Gastrocnemius medialis (tissue), 4 donors: ENCODE results near the gene FRAS1. TPM values are rescaled to one million over a fixed set of nuclear protein-coding genes. Genes with fewer than 3 reads are reported as not detected.

Experiments used
- ATAC-seq, 2 donors: fragments of 150-250 bp; one replicate each; pipeline ENCODE4 v1.9.1; 2016
- DNase-seq, 2 donors: peaks; one replicate each; pipeline ENCODE4 v3.0.0-alpha.2; 2019
- H3K27ac ChIP-seq, 4 donors: fragments of 200-600 bp; sonication (generic); 1 replicate in 1 of 4; 2 replicates in 3 of 4; pipeline ENCODE4 v1.5.1; 2016 to 2018; ENCODE audit warnings: mild to moderate bottlenecking in 2 of 4, moderate library complexity in 1 of 4
- H3K27me3 ChIP-seq, 3 donors: fragments of 200-600 bp; sonication (generic) in 2 of 3; 1 replicate in 1 of 3; 2 replicates in 2 of 3; pipeline versions ENCODE4 v1.5.1 to v1.6.0; 2016 to 2019; ENCODE audit warnings: mild to moderate bottlenecking in 1 of 3, moderate library complexity in 1 of 3
- H3K36me3 ChIP-seq, 2 donors: fragments of 200-600 bp; sonication (generic) in 1 of 2; one replicate each; pipeline ENCODE4 v1.5.1; 2017 to 2018
- H3K4me1 ChIP-seq, 2 donors: fragments of 200-600 bp; sonication (generic) in 1 of 2; one replicate each; pipeline ENCODE4 v1.5.1; 2016 to 2017; ENCODE audit warnings: mild to moderate bottlenecking in 2 of 2
- H3K4me3 ChIP-seq, 4 donors: fragments of 200-600 bp; sonication (generic) in 3 of 4; 1 replicate in 1 of 4; 2 replicates in 3 of 4; pipeline ENCODE4 v1.5.1; 2016 to 2019; ENCODE audit warnings: mild to moderate bottlenecking in 2 of 4
- H3K9me3 ChIP-seq, 3 donors: fragments of 200-600 bp; sonication (generic) in 2 of 3; 1 replicate in 1 of 3; 2 replicates in 2 of 3; pipeline ENCODE4 v1.5.1; 2016 to 2019
- CTCF ChIP-seq, 5 experiments: fragments of 450-650 bp in 3 of 5; fragments of 200-600 bp in 2 of 5; sonication (generic) in 2 of 5; IDR thresholded peaks in 4 of 5; conservative IDR thresholded peaks in 1 of 5; 1 replicate in 4 of 5; 2 replicates in 1 of 5; pipeline ENCODE4 v1.5.1; 2016 to 2019; ENCODE audit warnings: antibody characterized with exemption in 5 of 5, mild to moderate bottlenecking in 3 of 5, moderate library complexity in 3 of 5
- POLR2A ChIP-seq, 2 donors: fragments of 450-650 bp; IDR thresholded peaks; one replicate each; pipeline ENCODE4 v1.6.1; 2017; ENCODE audit warnings: antibody characterized with exemption in 2 of 2, mild to moderate bottlenecking in 2 of 2, moderate library complexity in 2 of 2
- in situ Hi-C, 4 donors: fragments of 200-750 bp; cut with MboI; loops; one replicate each; pipeline versions ENCODE4 v1.15.0 to v1.8.0; 2017; ENCODE audit warnings: low sequenced_read_pairs in 4 of 4
- intact Hi-C: fragments of 100-400 bp; cut with DNase I; formaldehyde crosslinking; loops from one replicate; pipeline ENCODE4 v1.15.1; 2023; ENCODE audit warnings: low total_unique reads
- total RNA-seq, 4 donors: library from RNA; depleted of rRNA; stranded (reverse); fragments of >200 nt; gene quantifications; one replicate each; pipeline versions ENCODE4 v1.1.0 to v1.2.3, GENCODE V29; 2016

FRAS1 gene
- total RNA-seq, 4 donors from 2014 or later, result 0.39 to 0.64 (median 0.46) TPM

GRCh38 chr4:78372355-78372988, 315.3 kb downstream of the FRAS1 start:
- no peak for DNase-seq
- no peak overlapping the region for H3K27ac ChIP-seq
- intact Hi-C loops, result no loop called here
- H3K27me3 ChIP-seq, result no peaks in the 10 kb centered on the region
- TF ChIP-seq POLR2A (IDR thresholded peaks at IDR 0.05), result no peak
- no peak for TF ChIP-seq CTCF (IDR thresholded peaks at IDR 0.05 in 4 of 5, conservative IDR thresholded peaks at IDR 0.05 in 1 of 5)
- in situ Hi-C loops, result no loop called here
- H3K36me3 ChIP-seq, result no peaks in the 10 kb centered on the region
- ATAC-seq, result no peak
- H3K4me3 ChIP-seq, result no peak overlapping the region
- peaks cover 12 to 16% of the 10 kb centered on the region in 2 donors for H3K4me1 ChIP-seq
- no peaks in the 10 kb centered on the region for H3K9me3 ChIP-seq

- no peaks in the 10 kb centered on the region for H3K27me3 ChIP-seq
- no peak for TF ChIP-seq POLR2A (IDR thresholded peaks at IDR 0.05)
- TF ChIP-seq CTCF (IDR thresholded peaks at IDR 0.05 in 4 of 5, conservative IDR thresholded peaks at IDR 0.05 in 1 of 5), result no peak
- ATAC-seq (peak in 1 of 2 donors; percentile 71), DNase-seq (peak in 1 of 2 donors; percentile 21)
- H3K36me3 ChIP-seq, result no peaks in the 10 kb centered on the region
- peaks cover 10 to 16% of the 10 kb centered on the region in 2 donors for H3K4me1 ChIP-seq
- in situ Hi-C loops, result no loop called here
- no peaks in the 10 kb centered on the region for H3K9me3 ChIP-seq
- no peak overlapping the region for H3K4me3 ChIP-seq
- intact Hi-C loops, result no loop called here
- H3K27ac ChIP-seq, result no peak overlapping the region
Measured at GRCh38 chr4:78377555-78377954, 320.4 kb downstream of the FRAS1 start.

- DNase-seq, result no peak
- intact Hi-C loops (no loop called here), in situ Hi-C loops (no loop called here)
- Histone ChIP-seq H3K27ac (no peak overlapping the region), H3K4me1 (peaks cover 5 to 13% of the 10 kb centered on the region in 2 donors), H3K9me3 (no peaks in the 10 kb centered on the region), H3K4me3 (no peak overlapping the region), H3K36me3 (no peaks in the 10 kb centered on the region), H3K27me3 (no peaks in the 10 kb centered on the region)
- TF ChIP-seq CTCF (IDR thresholded peaks at IDR 0.05 in 4 of 5, conservative IDR thresholded peaks at IDR 0.05 in 1 of 5) (no peak), POLR2A (IDR thresholded peaks at IDR 0.05) (no peak)
- no peak for ATAC-seq
Measured at GRCh38 chr4:78379040-78379439, 321.9 kb downstream of the FRAS1 start.

GRCh38 chr4:78379991-78380729, 323.0 kb downstream of the FRAS1 start:
- in situ Hi-C loops (no loop called here), intact Hi-C loops (no loop called here)
- no peaks in the 10 kb centered on the region for H3K27me3 ChIP-seq
- H3K4me3 ChIP-seq, result no peak overlapping the region
- no peaks in the 10 kb centered on the region for H3K36me3 ChIP-seq
- H3K9me3 ChIP-seq, result no peaks in the 10 kb centered on the region
- H3K27ac ChIP-seq, result no peak overlapping the region
- H3K4me1 ChIP-seq, result peaks cover 5 to 9% of the 10 kb centered on the region in 2 donors
- no peak for ATAC-seq
- TF ChIP-seq POLR2A (IDR thresholded peaks at IDR 0.05) (no peak), CTCF (IDR thresholded peaks at IDR 0.05 in 4 of 5, conservative IDR thresholded peaks at IDR 0.05 in 1 of 5) (no peak)
- DNase-seq, result no peak
